ENCODE measurements around the gene RAPSN.

Gene RAPSN

GRCh38 chr11:47387944-47388696 is 60.8 kb downstream of the RAPSN start:
- no peak for DNase-seq
